H1 (cell line): ENCODE data around the gene RASA1. TPM values are rescaled to one million over a fixed set of nuclear protein-coding genes. Genes with fewer than 3 reads are reported as not detected.

Source experiments
- CTCF ChIA-PET: fragments of 300-600 bp; sonication (Branson Sonifier 250); formaldehyde crosslinking; loops from one replicate; lab custom pipeline; 2021; ENCODE audit not compliant: partially characterized antibody; lab: Charles Lee
- POLR2A ChIA-PET: fragments of 300-600 bp; sonication (Branson Sonifier 250); formaldehyde crosslinking; loops from one replicate; lab custom pipeline; 2021; ENCODE audit warnings: inconsistent platforms; ENCODE audit not compliant: partially characterized antibody; lab: Charles Lee
- DNase-seq, 2 experiments: peaks; one replicate each; pipeline versions ENCODE4 v3.0.0 to v3.0.0-alpha.2; 2010 to 2022; ENCODE audit warnings: low spot score in 2 of 2, low read depth in 1 of 2, mixed read lengths in 1 of 2
- FAIRE-seq: peaks from 2 replicates; lab custom pipeline; 2011; peaks lifted over from hg19 to GRCh38; lab: Jason Lieb, UNC
- H2AFZ ChIP-seq: 2 replicates; pipeline ENCODE4 v1.8.1; 2012; ENCODE audit warnings: low read length, inconsistent platforms
- H2AK5ac ChIP-seq: 2 replicates; pipeline ENCODE4 v1.6.1; 2013; ENCODE audit warnings: low read depth, low read length
- H2BK120ac ChIP-seq: replicated peaks from 2 replicates; pipeline ENCODE3; 2013; ENCODE audit warnings: low read depth, low read length, inconsistent platforms
- H2BK12ac ChIP-seq: 2 replicates; pipeline ENCODE4 v1.6.1; 2013; ENCODE audit warnings: low read depth, low read length
- H2BK15ac ChIP-seq: 2 replicates; pipeline ENCODE4 v1.6.1; 2013; ENCODE audit warnings: low read length
- H2BK20ac ChIP-seq: 2 replicates; pipeline ENCODE4 v1.6.1; 2013; ENCODE audit warnings: low read length
- H2BK5ac ChIP-seq: 2 replicates; pipeline ENCODE4 v1.6.1; 2013; ENCODE audit warnings: low read depth, low read length
- H3K14ac ChIP-seq: 2 replicates; pipeline ENCODE4 v1.6.1; 2013; ENCODE audit warnings: inconsistent platforms; ENCODE audit not compliant: insufficient read length
- H3K18ac ChIP-seq: 2 replicates; pipeline ENCODE4 v1.6.1; 2013; ENCODE audit warnings: low read length; ENCODE audit errors: extremely low read depth
- H3K23ac ChIP-seq: 2 replicates; pipeline ENCODE4 v1.6.1; 2013; ENCODE audit warnings: inconsistent platforms; ENCODE audit not compliant: insufficient read length
- H3K23me2 ChIP-seq: 2 replicates; pipeline ENCODE4 v1.6.1; 2013; ENCODE audit warnings: low read depth, low read length
- H3K27ac ChIP-seq: 2 replicates; pipeline ENCODE4 v1.6.1; 2011; ENCODE audit warnings: low read depth, low read length, inconsistent platforms
- H3K27me3 ChIP-seq, 4 experiments: replicated peaks in 1 of 4; 1 replicate in 1 of 4; 2 replicates in 3 of 4; pipeline versions ENCODE4 v1.6.1 to v1.8.1; 2011 to 2013; ENCODE audit warnings: low read length in 3 of 4, mild to moderate bottlenecking in 3 of 4, inconsistent platforms in 2 of 4, mixed read lengths in 2 of 4, moderate library complexity in 1 of 4; ENCODE audit not compliant: control insufficient read depth in 3 of 4, insufficient read depth in 3 of 4; ENCODE audit errors: extremely low read depth in 1 of 4
- H3K36me3 ChIP-seq, 4 experiments: 2 replicates each; pipeline versions ENCODE4 v1.6.1 to v1.8.1; 2011 to 2013; ENCODE audit warnings: mild to moderate bottlenecking in 4 of 4, low read length in 3 of 4, moderate library complexity in 2 of 4, control low read depth in 1 of 4, inconsistent platforms in 1 of 4; ENCODE audit not compliant: insufficient read depth in 4 of 4, control insufficient read depth in 2 of 4
- H3K4ac ChIP-seq: replicated peaks from 2 replicates; pipeline ENCODE3; 2013; ENCODE audit warnings: low read length, low read depth, mixed read lengths, inconsistent platforms; ENCODE audit not compliant: insufficient read length
- H3K4me1 ChIP-seq, 4 experiments: replicated peaks in 1 of 4; 1 replicate in 1 of 4; 2 replicates in 3 of 4; pipeline versions ENCODE4 v1.6.1 to v1.8.1; 2011 to 2013; ENCODE audit warnings: low read length in 3 of 4, inconsistent platforms in 2 of 4, mixed read lengths in 1 of 4; ENCODE audit not compliant: insufficient read depth in 4 of 4, control insufficient read depth in 3 of 4
- H3K4me2 ChIP-seq, 2 experiments: 2 replicates each; pipeline versions ENCODE4 v1.6.1 to v1.8.1; 2011 to 2013; ENCODE audit warnings: low read depth in 2 of 2, low read length in 2 of 2, control low read depth in 1 of 2, inconsistent platforms in 1 of 2, mild to moderate bottlenecking in 1 of 2; ENCODE audit not compliant: insufficient read depth in 1 of 2
- H3K4me3 ChIP-seq, 4 experiments: fragments of 200-600, 300-600 bp in 1 of 4; sonication (generic), shearing (Covaris generic), sonication (Bioruptor Twin) in 1 of 4; 2 replicates each; pipeline versions ENCODE4 v1.5.1 to v1.8.1; 2011 to 2016; ENCODE audit warnings: low read length in 4 of 4, low read depth in 3 of 4, control low read depth in 2 of 4, inconsistent platforms in 2 of 4, mild to moderate bottlenecking in 2 of 4, mixed read lengths in 1 of 4, moderate library complexity in 1 of 4; ENCODE audit not compliant: insufficient read depth in 2 of 4; ENCODE audit errors: extremely low read depth in 1 of 4
- H3K56ac ChIP-seq: replicated peaks from 2 replicates; pipeline ENCODE3; 2013; ENCODE audit warnings: low read depth, mild to moderate bottlenecking, mixed read lengths, low read length, inconsistent platforms; ENCODE audit not compliant: insufficient read length
- H3K79me1 ChIP-seq: 2 replicates; pipeline ENCODE4 v1.6.1; 2013; ENCODE audit warnings: low read depth, low read length, control low read depth
- H3K79me2 ChIP-seq, 2 experiments: 2 replicates each; pipeline versions ENCODE4 v1.6.1 to v1.8.1; 2012 to 2013; ENCODE audit warnings: low read length in 2 of 2, mild to moderate bottlenecking in 2 of 2, inconsistent platforms in 1 of 2; ENCODE audit not compliant: insufficient read depth in 2 of 2, control insufficient read depth in 1 of 2
- H3K9ac ChIP-seq, 4 experiments: replicated peaks in 1 of 4; 1 replicate in 1 of 4; 2 replicates in 3 of 4; pipeline versions ENCODE4 v1.6.1 to v1.8.1; 2011 to 2013; ENCODE audit warnings: low read depth in 3 of 4, low read length in 3 of 4, control low read depth in 2 of 4, mild to moderate bottlenecking in 2 of 4, moderate library complexity in 2 of 4, inconsistent platforms in 1 of 4; ENCODE audit errors: extremely low read depth in 1 of 4
- H3K9me3 ChIP-seq, 2 experiments: 2 replicates each; pipeline versions ENCODE4 v1.6.1 to v1.8.1; 2012 to 2013; ENCODE audit warnings: mild to moderate bottlenecking in 2 of 2, moderate library complexity in 2 of 2, control low read depth in 1 of 2, inconsistent platforms in 1 of 2, low read depth in 1 of 2, low read length in 1 of 2, mixed read lengths in 1 of 2; ENCODE audit not compliant: insufficient read depth in 2 of 2
- H4K20me1 ChIP-seq, 2 experiments: replicated peaks in 1 of 2; 2 replicates each; pipeline versions ENCODE3 to v1.8.1; 2011 to 2013; ENCODE audit warnings: inconsistent platforms in 2 of 2, low read length in 2 of 2, mild to moderate bottlenecking in 1 of 2; ENCODE audit not compliant: insufficient read depth in 2 of 2, control insufficient read depth in 1 of 2
- H4K5ac ChIP-seq: 2 replicates; pipeline ENCODE4 v1.6.1; 2013; ENCODE audit warnings: low read length, low read depth, mixed read lengths, inconsistent platforms; ENCODE audit not compliant: insufficient read length
- H4K8ac ChIP-seq: 2 replicates; pipeline ENCODE4 v1.8.0; 2013; ENCODE audit warnings: mild to moderate bottlenecking, moderate library complexity, low read length, inconsistent platforms; ENCODE audit not compliant: insufficient read depth; ENCODE audit errors: extremely low read depth
- H4K91ac ChIP-seq: replicated peaks from 2 replicates; pipeline ENCODE3; 2013; ENCODE audit warnings: low read length, mixed read lengths, inconsistent platforms; ENCODE audit not compliant: insufficient read length
- CHD2 ChIP-seq: IDR thresholded peaks from 2 replicates; pipeline ENCODE4 v1.6.1; 2012; ENCODE audit warnings: low read length, improper control_type of control experiment
- CTBP2 ChIP-seq: IDR thresholded peaks from 2 replicates; pipeline ENCODE4 v1.7.0; 2011; ENCODE audit warnings: borderline replicate concordance, mild to moderate bottlenecking, moderate library complexity, mixed read lengths, low read length; ENCODE audit not compliant: insufficient read depth, insufficient read length
- EZH2 ChIP-seq: fragments of 200-600 bp; sonication (generic); IDR thresholded peaks from 2 replicates; pipeline ENCODE4 v1.7.1; 2012; ENCODE audit warnings: low read depth, mild to moderate bottlenecking, moderate library complexity, low read length, inconsistent platforms; ENCODE audit not compliant: severe bottlenecking
- NANOG ChIP-seq: IDR thresholded peaks from 2 replicates; pipeline ENCODE4 v1.6.1; 2011; ENCODE audit warnings: low read length, low read depth, mild to moderate bottlenecking, inconsistent platforms; ENCODE audit not compliant: insufficient read depth, poor library complexity, severe bottlenecking
- POLR2AphosphoS5 ChIP-seq: IDR thresholded peaks from 2 replicates; pipeline ENCODE4 v1.6.1; 2011; ENCODE audit warnings: low read depth, low read length
- SAP30 ChIP-seq: fragments of 300-600 bp; sonication (generic); IDR thresholded peaks from 2 replicates; pipeline ENCODE4 v1.7.1; 2012; ENCODE audit warnings: low read length, moderate library complexity, mild to moderate bottlenecking, inconsistent platforms; ENCODE audit not compliant: insufficient read depth, insufficient replicate concordance
- WGBS, 2 experiments: shearing (Covaris generic) in 1 of 2; methylation state at CpG; one replicate each; pipeline versions ENCODE4 v1.1.6 to v1.1.7; 2013 to 2015; ENCODE audit warnings: low lambda C conversion rate in 2 of 2, mixed read lengths in 2 of 2, inconsistent platforms in 1 of 2, low coverage in 1 of 2, missing lambda C conversion rate in 1 of 2; ENCODE audit not compliant: insufficient replicate concordance in 2 of 2, insufficient coverage in 1 of 2, insufficient read length in 1 of 2; ENCODE audit errors: extremely low coverage in 1 of 2, missing lambda C conversion rate in 1 of 2; 5-methylcytosine and 5-hydroxymethylcytosine counted together
- polyA plus RNA-seq, 7 experiments: library from polyadenylated mRNA; depleted of rRNA in 3 of 7; stranded (reverse) in 5 of 7; unstranded in 2 of 7; fragments of >200 nt in 5 of 7; fragments of 200-250 nt in 2 of 7; gene quantifications; 1 replicate in 5 of 7; 2 replicates in 1 of 7; 4 replicates in 1 of 7; pipeline versions ENCODE4 v1.2.1 to v1.2.3, GENCODE V29; 2011 to 2013; ENCODE audit warnings: missing spikeins in 2 of 7, mixed read lengths in 2 of 7
- total RNA-seq: library from RNA; stranded (reverse); fragmentation: NEBNext Ultra II Directional; extraction: Animal tissue kit (Norgen Biotek cat#: 25700); gene quantifications from 2 replicates; pipeline ENCODE4 v1.2.1, GENCODE V29; 2021

RASA1 gene
- total and polyA plus RNA-seq, 2 of the 8 experiments (the other 6 are each of a cell fraction or from before 2014, with no cell fraction given) = 15.9 to 33.8 TPM

DNA sequence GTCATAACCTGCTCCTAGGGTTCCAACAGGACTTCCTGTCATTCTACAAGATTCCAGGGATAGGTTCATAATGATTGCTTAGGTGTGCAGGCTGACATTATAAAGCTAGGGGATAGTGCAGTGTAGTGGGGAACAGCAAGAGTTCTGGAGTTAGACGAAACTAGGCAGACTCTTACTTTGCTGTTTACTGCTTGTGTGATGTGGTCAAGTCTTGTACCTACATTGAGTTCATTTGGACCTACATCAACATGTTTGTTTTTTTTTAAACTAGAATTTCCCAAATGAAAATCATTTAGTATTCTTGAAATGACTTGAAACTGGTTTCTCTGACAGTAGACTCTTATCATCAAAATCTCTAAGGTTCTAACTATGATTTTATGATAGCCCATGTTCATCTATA lies 166.3 kb downstream of the RASA1 start:
- FAIRE-seq = no peak
- Histone ChIP-seq H3K56ac (no peak overlapping the region), H3K14ac (no peak overlapping the region), H3K27me3 (peaks cover 0 to 1% (median 0%) of the 10 kb centered on the region in 4 experiments; a peak in 1 of 7 replicates), H4K20me1 (no peaks in the 10 kb centered on the region), H2BK15ac (no peak overlapping the region), H3K9ac (no peak overlapping the region), H2BK120ac (no peak overlapping the region), H3K36me3 (no peaks in the 10 kb centered on the region), H3K4me1 (no peaks in the 10 kb centered on the region), H3K23me2 (peaks cover 2% of the 10 kb centered on the region; the same call in 1 of the 2 replicates), H3K27ac (no peak overlapping the region), H4K8ac (no peak overlapping the region), H3K4me3 (no peak overlapping the region), H3K79me2 (no peaks in the 10 kb centered on the region), H3K4me2 (no peak overlapping the region), H2BK5ac (no peak overlapping the region), H3K18ac (no peak overlapping the region), H2BK20ac (no peak overlapping the region), H2AK5ac (no peak overlapping the region), H3K79me1 (no peaks in the 10 kb centered on the region), H2AFZ (no peak overlapping the region), H4K91ac (no peak overlapping the region), H3K23ac (no peak overlapping the region), H3K9me3 (no peaks in the 10 kb centered on the region), H4K5ac (no peak overlapping the region), H2BK12ac (no peak overlapping the region), H3K4ac (no peak overlapping the region)
- 94% methylated on average over 1 of the region's 1 CpG; no CpG with 5 or more reads in 1 of the 2 experiments for WGBS, 2 experiments
- POLR2A ChIA-PET = no interaction called here
- DNase-seq = no peak
- CTCF ChIA-PET = no interaction called here
- TF ChIP-seq EZH2 (no peak), POLR2AphosphoS5 (no peak), NANOG (no peak), CHD2 (no peak), SAP30 (no peak), CTBP2 (no peak)
